Adipocyte (in vitro differentiated cells): ENCODE results near the gene ZNRF2.

Experiments
- DNase-seq: peaks from one replicate; pipeline ENCODE4 v3.0.0-alpha.2; 2015; ENCODE audit warnings: low read depth
- H3K27me3 ChIP-seq: replicated peaks from 2 replicates; pipeline ENCODE4 v1.7.0; 2013; ENCODE audit warnings: mild to moderate bottlenecking, low read length, moderate library complexity; ENCODE audit not compliant: control insufficient read depth, insufficient read depth
- H3K36me3 ChIP-seq: 2 replicates; pipeline ENCODE4 v1.7.0; 2013; ENCODE audit warnings: low read length, mild to moderate bottlenecking, moderate library complexity; ENCODE audit not compliant: control insufficient read depth, insufficient read depth, severe bottlenecking
- H3K4me1 ChIP-seq: 2 replicates; pipeline ENCODE4 v1.7.0; 2013; ENCODE audit warnings: mild to moderate bottlenecking, low read length, moderate library complexity; ENCODE audit not compliant: control insufficient read depth, insufficient read depth
- H3K4me3 ChIP-seq: 2 replicates; pipeline ENCODE4 v1.7.0; 2013; ENCODE audit warnings: mild to moderate bottlenecking, low read length, moderate library complexity
- H3K9ac ChIP-seq: 2 replicates; pipeline ENCODE4 v1.7.0; 2013; ENCODE audit warnings: mild to moderate bottlenecking, low read length, moderate library complexity
- H3K9me3 ChIP-seq: 2 replicates; pipeline ENCODE4 v1.7.0; 2013; ENCODE audit warnings: mild to moderate bottlenecking, low read length, moderate library complexity; ENCODE audit not compliant: control insufficient read depth

Gene ZNRF2

GRCh38 chr7:30390736-30391636, 106.6 kb downstream of the ZNRF2 start:
- Histone ChIP-seq H3K36me3 (peaks cover 3% of the 10 kb centered on the region), H3K27me3 (no peaks in the 10 kb centered on the region), H3K9ac (no peak overlapping the region), H3K4me1 (no peaks in the 10 kb centered on the region), H3K9me3 (no peaks in the 10 kb centered on the region), H3K4me3 (no peak overlapping the region)
- DNase-seq, result no peak

GRCh38 chr7:30391806-30392205, 107.4 kb downstream of the ZNRF2 start:
- Histone ChIP-seq H3K9me3 (no peaks in the 10 kb centered on the region), H3K9ac (no peak overlapping the region), H3K27me3 (no peaks in the 10 kb centered on the region), H3K4me3 (no peak overlapping the region), H3K4me1 (no peaks in the 10 kb centered on the region), H3K36me3 (peaks cover 3% of the 10 kb centered on the region)
- DNase-seq, result no peak

- Histone ChIP-seq H3K36me3 (no peaks in the 10 kb centered on the region), H3K4me3 (no peak overlapping the region), H3K4me1 (no peaks in the 10 kb centered on the region), H3K27me3 (no peaks in the 10 kb centered on the region), H3K9ac (no peak overlapping the region), H3K9me3 (no peaks in the 10 kb centered on the region)
- DNase-seq, result no peak
Observed at GRCh38 chr7:30395676-30396075, 111.3 kb downstream of the ZNRF2 start.

- no peak overlapping the region for H3K9ac ChIP-seq
- no peak for DNase-seq
- no peaks in the 10 kb centered on the region for H3K36me3 ChIP-seq
- H3K9me3 ChIP-seq, result no peaks in the 10 kb centered on the region
- H3K4me3 ChIP-seq, result no peak overlapping the region
- no peaks in the 10 kb centered on the region for H3K4me1 ChIP-seq
- H3K27me3 ChIP-seq, result no peaks in the 10 kb centered on the region
Observed at GRCh38 chr7:30396389-30396788, 112.0 kb downstream of the ZNRF2 start.

- no peak for DNase-seq
- Histone ChIP-seq H3K36me3 (no peaks in the 10 kb centered on the region), H3K4me1 (no peaks in the 10 kb centered on the region), H3K9ac (no peak overlapping the region), H3K9me3 (no peaks in the 10 kb centered on the region), H3K27me3 (no peaks in the 10 kb centered on the region), H3K4me3 (no peak overlapping the region)
Observed at GRCh38 chr7:30403477-30403876, 119.1 kb downstream of the ZNRF2 start.

GRCh38 chr7:30405179-30405578, 120.8 kb downstream of the ZNRF2 start:
- no peaks in the 10 kb centered on the region for H3K27me3 ChIP-seq
- no peaks in the 10 kb centered on the region for H3K36me3 ChIP-seq
- DNase-seq, result no peak
- no peaks in the 10 kb centered on the region for H3K9me3 ChIP-seq
- no peak overlapping the region for H3K4me3 ChIP-seq
- H3K9ac ChIP-seq, result no peak overlapping the region
- H3K4me1 ChIP-seq, result no peaks in the 10 kb centered on the region

- H3K4me3 ChIP-seq, result no peak overlapping the region
- no peak for DNase-seq
- H3K9ac ChIP-seq, result no peak overlapping the region
- H3K4me1 ChIP-seq, result no peaks in the 10 kb centered on the region
- H3K36me3 ChIP-seq, result no peaks in the 10 kb centered on the region
- H3K9me3 ChIP-seq, result no peaks in the 10 kb centered on the region
- no peaks in the 10 kb centered on the region for H3K27me3 ChIP-seq
Observed at GRCh38 chr7:30406664-30407425, 122.4 kb downstream of the ZNRF2 start.

GRCh38 chr7:30411173-30411572, 126.8 kb downstream of the ZNRF2 start:
- no peak overlapping the region for H3K9ac ChIP-seq
- DNase-seq, result no peak

GRCh38 chr7:30411897-30412296, 127.5 kb downstream of the ZNRF2 start:
- Histone ChIP-seq H3K36me3 (no peaks in the 10 kb centered on the region), H3K4me3 (no peak overlapping the region), H3K4me1 (no peaks in the 10 kb centered on the region), H3K27me3 (no peaks in the 10 kb centered on the region), H3K9ac (no peak overlapping the region), H3K9me3 (no peaks in the 10 kb centered on the region)
- DNase-seq, result no peak

More at GRCh38 chr7:30411173-30411572, 126.8 kb downstream of the ZNRF2 start:
- Histone ChIP-seq H3K36me3 (no peaks in the 10 kb centered on the region), H3K27me3 (no peaks in the 10 kb centered on the region), H3K9me3 (no peaks in the 10 kb centered on the region), H3K4me1 (no peaks in the 10 kb centered on the region), H3K4me3 (no peak overlapping the region)

- no peak overlapping the region for H3K9ac ChIP-seq
- H3K4me1 ChIP-seq, result no peaks in the 10 kb centered on the region
- peak; percentile 87 for DNase-seq
- no peaks in the 10 kb centered on the region for H3K36me3 ChIP-seq
- no peaks in the 10 kb centered on the region for H3K9me3 ChIP-seq
- H3K27me3 ChIP-seq, result no peaks in the 10 kb centered on the region
- H3K4me3 ChIP-seq, result no peak overlapping the region
Observed at GRCh38 chr7:30412782-30413504, 128.5 kb downstream of the ZNRF2 start.

- H3K36me3 ChIP-seq, result no peaks in the 10 kb centered on the region
- no peaks in the 10 kb centered on the region for H3K4me1 ChIP-seq
- H3K27me3 ChIP-seq, result no peaks in the 10 kb centered on the region
- H3K4me3 ChIP-seq, result no peak overlapping the region
- DNase-seq, result no peak
- H3K9ac ChIP-seq, result no peak overlapping the region
- H3K9me3 ChIP-seq, result no peaks in the 10 kb centered on the region
Observed at GRCh38 chr7:30413864-30414263, 129.5 kb downstream of the ZNRF2 start.
